ENCODE measurements around the gene KRR1. TPM values are rescaled to one million over a fixed set of nuclear protein-coding genes. Genes with fewer than 3 reads are reported as not detected.

The KRR1 gene
- polyA plus RNA-seq (ENCODE audit: insufficient read length in 3 of 3) = 100 to 1,000 TPM in 1 of 3 donors, 10 to 100 TPM in 2; 90.2 to 117 (median 98.5) TPM

GRCh38 chr12:75511116-75512048 is at the start of gene KRR1:
Gene KRR1 (minus strand): TSS chr12:75511609. CDS start chr12:75511597, 12 bp downstream.
- peak; percentile 94 to 97 (median 95) for DNase-seq (ENCODE audit: low read depth in 3 of 3, low spot score in 2 of 3)

- DNase-seq (ENCODE audit: low read depth in 3 of 3, low spot score in 2 of 3) = no peak
Measured at GRCh38 chr12:75560167-75560566, 48.8 kb upstream of the KRR1 start.

DNA sequence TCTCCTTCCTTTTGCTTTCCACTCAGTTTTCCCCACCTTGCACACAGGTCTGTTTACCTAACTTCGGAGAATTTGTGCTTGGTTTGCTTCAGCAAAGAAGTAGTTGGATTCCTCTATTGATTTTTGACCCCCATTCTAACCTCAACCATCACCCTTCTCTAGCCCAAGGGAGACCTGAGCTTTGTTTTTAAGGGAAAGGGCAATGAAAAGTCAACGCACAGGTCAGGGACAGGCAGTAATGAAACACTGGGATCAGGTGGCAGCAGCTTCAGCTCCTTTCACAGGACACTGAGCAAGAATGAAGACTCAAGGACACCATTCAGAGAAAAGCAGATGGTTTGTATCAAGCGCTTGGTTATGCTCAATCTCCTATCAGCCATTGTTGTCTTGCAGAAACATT is 46.9 kb upstream of the KRR1 start:
- peak in 1 of 3 donors; percentile 31 for DNase-seq (ENCODE audit: low read depth in 3 of 3, low spot score in 2 of 3)

DNA sequence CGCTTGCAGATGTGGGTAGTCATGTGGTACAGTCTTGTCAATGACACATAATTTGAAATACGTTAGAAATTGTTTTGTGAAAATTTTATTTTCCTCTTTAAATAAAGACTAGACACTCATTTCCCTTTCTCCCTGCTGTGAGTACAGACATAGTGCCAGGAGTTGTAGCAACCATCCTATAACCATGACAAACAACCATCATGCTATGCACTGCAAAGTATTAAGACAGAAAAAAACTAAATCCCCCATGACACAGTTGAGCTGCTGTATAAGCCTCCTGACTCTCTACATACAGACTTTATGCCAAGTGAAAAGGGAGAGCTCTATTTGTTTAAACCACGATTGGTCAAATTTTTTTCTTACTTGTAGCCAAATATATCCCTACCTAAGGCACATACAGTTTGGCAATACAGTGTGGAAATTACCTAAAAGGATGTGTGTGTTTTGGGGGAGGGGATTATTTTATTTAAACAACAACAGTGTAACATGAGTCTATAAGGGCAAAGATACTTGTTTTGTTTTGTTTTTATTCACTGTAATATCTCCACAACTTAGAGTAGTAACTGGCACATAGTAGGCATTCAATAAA is 45.0 kb upstream of the KRR1 start:
- no peak for DNase-seq (ENCODE audit: low read depth in 3 of 3, low spot score in 2 of 3)

GRCh38 chr12:75554556-75554880 is 43.1 kb upstream of the KRR1 start:
- DNase-seq (ENCODE audit: low read depth in 3 of 3, low spot score in 2 of 3) = no peak

DNA sequence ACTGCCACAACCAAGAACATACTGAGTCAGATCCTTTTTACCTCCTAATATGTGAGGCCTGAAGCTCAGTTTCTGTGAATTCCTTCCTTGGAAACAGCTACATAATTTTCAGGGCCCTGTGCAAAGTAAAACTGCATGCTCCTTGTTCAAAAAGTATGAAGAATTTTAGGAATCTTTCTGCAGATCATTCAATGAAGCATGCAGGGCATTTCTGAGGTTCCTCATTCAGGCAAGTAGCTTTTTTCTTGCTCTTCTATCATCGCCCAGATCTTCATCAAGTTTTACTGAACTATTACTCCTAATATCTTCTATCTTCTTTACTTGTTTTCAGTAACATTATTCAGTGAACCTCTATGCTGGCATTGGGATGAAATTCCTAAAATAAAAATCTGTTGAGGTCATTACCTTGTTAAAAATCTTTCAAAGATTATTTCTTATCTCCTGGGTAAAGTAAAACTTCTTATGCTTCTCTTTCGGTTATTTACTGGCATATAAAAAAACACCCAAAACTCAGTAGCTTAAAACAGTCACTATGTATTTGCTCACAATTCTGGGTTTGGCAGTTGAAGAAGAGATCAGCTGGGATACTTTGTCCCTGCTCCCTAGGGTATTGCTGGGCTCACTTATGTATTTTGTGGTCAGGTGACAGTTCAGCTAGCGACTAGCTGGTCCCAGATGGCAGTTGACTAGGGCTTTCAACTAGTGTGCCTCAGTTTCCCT is 42.6 kb upstream of the KRR1 start:
- no peak for DNase-seq (ENCODE audit: low read depth in 3 of 3, low spot score in 2 of 3)

- no peak for DNase-seq (ENCODE audit: low read depth in 3 of 3, low spot score in 2 of 3)
Measured at GRCh38 chr12:75553398-75553797, 42.0 kb upstream of the KRR1 start.

- no peak for DNase-seq (ENCODE audit: low read depth in 3 of 3, low spot score in 2 of 3)
Measured at GRCh38 chr12:75551477-75551876, 40.1 kb upstream of the KRR1 start.

GRCh38 chr12:75550401-75551240 is 39.2 kb upstream of the KRR1 start:
- no peak for DNase-seq (ENCODE audit: low read depth in 3 of 3, low spot score in 2 of 3)

DNA sequence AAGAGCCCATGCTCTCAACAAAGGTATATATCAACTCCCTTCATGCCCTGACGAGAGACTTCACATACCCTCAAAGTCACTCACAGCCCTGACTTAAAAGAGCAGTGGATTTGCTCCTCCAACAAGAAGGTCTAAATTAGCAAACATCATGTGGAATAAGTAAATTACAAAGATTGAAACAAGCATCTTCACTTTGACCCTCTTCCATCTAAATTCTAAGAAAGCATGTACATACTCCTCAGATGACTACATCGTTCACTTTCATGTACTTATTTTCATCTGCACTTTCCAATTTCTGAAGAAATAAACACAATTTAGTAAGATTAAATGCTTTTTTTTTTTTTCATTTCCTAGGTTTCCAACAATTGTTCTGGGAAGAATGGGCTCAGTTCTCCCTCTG is 38.6 kb upstream of the KRR1 start:
- no peak for DNase-seq (ENCODE audit: low read depth in 3 of 3, low spot score in 2 of 3)

GRCh38 chr12:75548879-75549278 is 37.5 kb upstream of the KRR1 start:
- no peak for DNase-seq (ENCODE audit: low read depth in 3 of 3, low spot score in 2 of 3)

DNA sequence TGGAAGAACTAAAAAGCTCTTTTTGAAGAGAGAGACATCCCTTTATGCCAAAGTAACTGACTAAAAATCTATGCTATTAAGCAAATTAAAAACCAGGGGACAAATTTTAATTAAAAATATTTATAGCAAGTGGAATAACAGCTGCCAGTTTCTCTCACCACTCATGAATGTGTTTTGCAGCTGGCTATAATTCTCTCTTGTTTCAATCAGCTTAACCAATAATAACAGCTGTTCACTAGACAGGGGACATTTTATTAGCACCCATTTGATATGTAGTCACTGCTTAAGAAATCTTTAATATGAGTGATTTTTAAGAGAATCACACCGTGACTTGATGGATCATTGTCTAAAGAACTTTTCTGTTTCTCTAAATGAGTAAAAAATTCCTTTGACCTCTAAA is 34.2 kb upstream of the KRR1 start:
- DNase-seq (ENCODE audit: low read depth in 3 of 3, low spot score in 2 of 3) = no peak

- no peak for DNase-seq (ENCODE audit: low read depth in 3 of 3, low spot score in 2 of 3)
Measured at GRCh38 chr12:75543529-75543928, 32.1 kb upstream of the KRR1 start.

DNA sequence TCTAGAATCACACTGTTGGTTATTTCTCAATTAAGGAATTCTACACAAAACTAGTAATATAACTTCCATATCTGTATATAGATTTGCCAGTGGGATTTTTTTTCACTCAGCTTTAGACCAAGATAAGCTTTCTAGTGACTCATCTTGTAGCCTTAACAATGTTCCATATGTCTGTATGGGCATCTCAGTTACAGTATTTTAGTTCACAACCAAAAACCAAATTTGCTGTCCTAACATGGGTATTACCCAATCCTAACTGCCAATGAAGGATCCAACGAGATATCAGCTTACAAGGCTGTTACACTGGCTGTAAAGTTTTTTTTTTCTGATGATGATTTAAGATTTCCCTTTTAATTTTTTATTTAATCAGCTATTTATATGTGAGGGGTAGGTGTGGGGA is 31.5 kb upstream of the KRR1 start:
- DNase-seq (ENCODE audit: low read depth in 3 of 3, low spot score in 2 of 3) = no peak

- no peak for DNase-seq (ENCODE audit: low read depth in 3 of 3, low spot score in 2 of 3)
Measured at GRCh38 chr12:75539889-75540288, 28.5 kb upstream of the KRR1 start.

DNA sequence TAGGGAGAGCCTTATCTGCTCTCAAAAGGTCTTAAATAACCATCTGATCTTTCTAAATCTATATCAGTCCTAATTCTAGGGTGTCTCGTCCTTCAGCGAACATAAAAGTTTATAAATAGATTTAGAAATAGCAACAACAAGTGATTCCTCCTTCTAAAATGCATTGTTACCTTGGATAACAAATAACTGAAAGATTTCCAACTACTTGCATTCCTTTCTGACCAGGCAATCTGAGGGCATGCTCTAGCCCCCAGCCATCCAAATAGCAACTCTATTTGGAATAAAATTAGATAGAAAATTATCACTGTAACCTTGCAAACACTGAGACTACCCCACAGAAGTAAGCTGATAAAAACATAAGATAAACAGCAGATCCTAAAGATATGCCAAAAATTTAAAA is 21.8 kb upstream of the KRR1 start:
- no peak for DNase-seq (ENCODE audit: low read depth in 3 of 3, low spot score in 2 of 3)

GRCh38 chr12:75529826-75530225 is 18.4 kb upstream of the KRR1 start:
- no peak for DNase-seq (ENCODE audit: low read depth in 3 of 3, low spot score in 2 of 3)

- DNase-seq (ENCODE audit: low read depth in 3 of 3, low spot score in 2 of 3) = no peak
Measured at GRCh38 chr12:75529316-75529715, 17.9 kb upstream of the KRR1 start.

DNA sequence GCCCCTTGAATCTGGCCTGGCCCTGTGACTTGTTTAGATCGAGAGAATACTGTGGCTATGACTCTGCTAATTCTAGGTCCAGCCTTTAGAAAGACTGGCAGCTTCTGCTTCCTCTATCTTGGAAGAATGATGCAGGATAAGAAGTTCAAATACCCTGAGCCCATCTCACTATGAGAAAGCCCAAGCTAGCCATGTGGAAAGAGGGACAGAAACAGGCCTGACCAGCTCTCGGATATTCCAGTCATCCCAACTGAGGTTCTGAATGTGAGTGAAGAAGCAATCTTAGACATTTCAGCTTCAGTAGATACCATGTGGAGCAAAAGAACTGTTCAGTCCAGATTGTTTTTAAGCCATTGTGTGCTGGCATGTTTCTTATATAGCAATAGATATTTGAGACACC is 17.3 kb upstream of the KRR1 start:
- DNase-seq (ENCODE audit: low read depth in 3 of 3, low spot score in 2 of 3) = no peak

- DNase-seq (ENCODE audit: low read depth in 3 of 3, low spot score in 2 of 3) = no peak
Measured at GRCh38 chr12:75528272-75528671, 16.9 kb upstream of the KRR1 start.
